ENCODE results near the gene SLC6A19. TPM values are rescaled to one million over a fixed set of nuclear protein-coding genes. Genes with fewer than 3 reads are reported as not detected.
"Not testable (repeated sequence)": the region's sequence is repeated elsewhere in the genome, so short reads cannot be mapped to it uniquely, and the experiment has no call there.

Gene SLC6A19
- total RNA-seq, 1 experiment from 2014 or later: not detected

DNA sequence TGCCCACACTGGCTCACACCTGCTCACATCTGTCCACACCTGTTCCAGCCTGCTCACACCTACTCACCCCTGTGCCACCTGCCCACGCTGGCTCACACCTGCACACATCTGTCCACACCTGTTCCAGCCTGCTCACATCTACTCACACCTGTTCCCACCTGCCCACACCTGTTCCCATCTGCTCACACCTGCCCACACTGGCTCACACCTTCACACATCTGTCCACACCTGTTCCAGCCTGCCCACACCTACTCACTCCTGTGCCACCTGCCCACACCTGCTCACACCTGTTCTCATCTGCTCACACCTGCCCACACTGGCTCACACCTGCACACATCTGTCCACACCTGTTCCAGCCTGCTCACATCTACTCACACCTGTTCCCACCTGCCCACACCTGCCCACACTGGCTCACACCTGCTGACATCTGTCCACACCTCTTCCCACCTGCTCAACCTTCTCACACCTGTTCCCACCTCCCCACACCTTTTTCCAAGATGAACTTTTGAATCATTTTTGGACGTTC, 43.9 kb upstream of the SLC6A19 start:
- not testable (repeated sequence) for H3K79me2 ChIP-seq (ENCODE audit: low read length); H3K9me2 ChIP-seq (replicated peaks; ENCODE audit: insufficient read depth, low read length); H3K9ac ChIP-seq (ENCODE audit: low read length); H3K4me2 ChIP-seq (ENCODE audit: low read depth, low read length, poor library complexity, severe bottlenecking); H3K27ac ChIP-seq (ENCODE audit: low read length); H3K9me3 ChIP-seq (ENCODE audit: low read length); H3K4me1 ChIP-seq (ENCODE audit: low read length); H3K4me3 ChIP-seq (ENCODE audit: low read length); H2AFZ ChIP-seq (ENCODE audit: low read length); DNase-seq; H3K27me3 ChIP-seq (ENCODE audit: low read length); H3K36me3 ChIP-seq (ENCODE audit: insufficient read depth, low read length); H4K20me1 ChIP-seq (ENCODE audit: insufficient read depth, low read depth, low read length)

DNA sequence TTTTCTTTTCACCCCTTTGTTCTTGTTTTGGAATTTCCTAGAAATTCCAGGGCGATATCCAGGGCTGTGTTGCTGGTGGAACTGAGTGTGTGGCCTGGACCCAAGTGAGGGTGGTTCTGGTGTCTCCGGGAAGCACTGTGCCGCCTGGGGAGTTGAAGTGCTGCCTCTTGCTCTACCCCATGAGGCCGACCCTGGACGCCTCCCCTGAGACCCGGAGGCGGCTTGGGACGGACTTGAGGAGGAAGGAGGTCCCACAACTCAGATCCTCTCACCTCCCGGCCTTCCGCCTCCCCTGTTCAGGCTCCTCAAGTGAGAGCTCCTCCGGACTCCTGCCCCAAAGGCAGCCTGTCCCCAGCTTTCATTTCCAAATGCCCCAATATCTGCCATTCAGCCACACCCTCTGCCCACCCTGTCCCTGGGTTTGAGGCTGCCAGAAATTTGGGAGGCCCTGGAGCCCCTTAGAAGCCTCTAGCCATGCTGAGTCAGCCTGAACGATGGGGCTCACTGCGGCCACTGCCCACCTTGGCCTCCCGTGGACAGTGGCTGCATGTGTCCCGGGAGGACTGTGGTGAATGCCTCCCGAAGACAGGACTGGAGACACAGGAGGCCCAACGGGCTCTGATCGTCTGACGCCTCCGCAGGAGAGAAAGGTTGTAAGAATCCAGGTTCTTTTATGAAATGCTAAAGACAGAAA, 42.6 kb upstream of the SLC6A19 start:
- Histone ChIP-seq H3K4me2 (ENCODE audit: low read depth, low read length, poor library complexity, severe bottlenecking) (no peak overlapping the region), H3K27me3 (ENCODE audit: low read length) (no peaks in the 10 kb centered on the region)

DNA sequence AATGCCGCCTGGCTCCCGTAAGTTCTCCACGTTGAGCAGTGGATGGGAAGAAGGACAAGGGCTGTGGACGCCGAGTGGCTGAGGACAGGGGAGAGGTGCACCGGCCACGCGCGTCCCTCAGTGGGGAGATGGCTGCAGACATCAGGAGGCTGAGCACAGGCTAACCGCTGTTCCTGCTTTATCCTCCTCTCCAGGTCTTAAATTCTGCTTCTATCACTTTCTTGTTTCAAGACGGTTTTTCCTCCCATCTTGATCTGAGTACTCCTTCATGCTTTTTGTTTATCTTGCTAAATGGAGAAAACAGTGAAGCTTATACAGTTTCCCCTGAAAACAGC, 42.1 kb upstream of the SLC6A19 start:
- Histone ChIP-seq H4K20me1 (ENCODE audit: insufficient read depth, low read depth, low read length) (no peaks in the 10 kb centered on the region), H3K4me1 (ENCODE audit: low read length) (no peaks in the 10 kb centered on the region), H3K9ac (ENCODE audit: low read length) (no peak overlapping the region), H3K27me3 (ENCODE audit: low read length) (no peaks in the 10 kb centered on the region), H3K36me3 (ENCODE audit: insufficient read depth, low read length) (no peaks in the 10 kb centered on the region), H3K9me3 (ENCODE audit: low read length) (no peaks in the 10 kb centered on the region), H3K4me3 (ENCODE audit: low read length) (no peak overlapping the region), H3K9me2 (replicated peaks; ENCODE audit: insufficient read depth, low read length) (no peaks in the 10 kb centered on the region), H3K79me2 (ENCODE audit: low read length) (no peaks in the 10 kb centered on the region), H3K27ac (ENCODE audit: low read length) (no peak overlapping the region), H2AFZ (ENCODE audit: low read length) (no peak overlapping the region), H3K4me2 (ENCODE audit: low read depth, low read length, poor library complexity, severe bottlenecking) (no peak overlapping the region)
- no peak for DNase-seq

More for the DNA sequence above, 42.6 kb upstream of the SLC6A19 start:
- Histone ChIP-seq H3K4me1 (ENCODE audit: low read length) (no peaks in the 10 kb centered on the region), H3K9me2 (replicated peaks; ENCODE audit: insufficient read depth, low read length) (no peaks in the 10 kb centered on the region), H3K9ac (ENCODE audit: low read length) (no peak overlapping the region), H3K79me2 (ENCODE audit: low read length) (no peaks in the 10 kb centered on the region), H3K4me3 (ENCODE audit: low read length) (no peak overlapping the region), H4K20me1 (ENCODE audit: insufficient read depth, low read depth, low read length) (no peaks in the 10 kb centered on the region), H3K9me3 (ENCODE audit: low read length) (no peaks in the 10 kb centered on the region), H3K36me3 (ENCODE audit: insufficient read depth, low read length) (no peaks in the 10 kb centered on the region), H2AFZ (ENCODE audit: low read length) (no peak overlapping the region), H3K27ac (ENCODE audit: low read length) (no peak overlapping the region)
- no peak for DNase-seq

DNA sequence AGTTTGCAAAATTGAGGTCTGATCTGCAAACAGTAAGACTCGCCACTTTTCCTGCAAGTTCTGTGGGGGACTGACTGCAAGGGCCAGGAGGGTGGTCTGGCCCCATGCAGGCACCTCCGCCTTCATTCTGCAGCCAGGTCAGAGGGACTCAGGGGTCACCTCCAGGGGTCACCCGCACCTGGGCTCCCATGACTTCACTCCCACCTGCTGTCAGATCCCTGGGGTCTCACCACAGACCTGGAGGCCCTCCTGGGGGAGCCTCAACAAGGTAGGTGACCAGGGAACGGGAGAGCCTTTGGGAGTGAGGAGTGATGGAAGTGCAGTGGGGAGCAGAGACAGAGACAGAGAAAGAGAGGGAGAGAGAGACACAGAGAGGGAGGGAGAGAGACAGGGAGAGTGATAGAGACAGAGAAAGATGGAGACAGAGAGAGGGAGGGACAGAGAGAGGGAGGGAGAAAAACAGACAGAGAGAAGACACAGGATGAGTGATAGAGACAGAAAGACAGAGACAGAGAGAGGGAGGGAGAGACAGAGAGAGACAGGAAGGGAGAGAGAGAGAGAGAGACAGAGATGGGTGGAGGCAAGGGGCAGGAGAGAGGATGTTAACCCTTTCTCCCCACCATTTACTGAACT, 41.5 kb upstream of the SLC6A19 start:
- Histone ChIP-seq H3K9ac (ENCODE audit: low read length) (no peak overlapping the region), H3K4me2 (ENCODE audit: low read depth, low read length, poor library complexity, severe bottlenecking) (no peak overlapping the region), H3K27me3 (ENCODE audit: low read length) (no peaks in the 10 kb centered on the region)

DNA sequence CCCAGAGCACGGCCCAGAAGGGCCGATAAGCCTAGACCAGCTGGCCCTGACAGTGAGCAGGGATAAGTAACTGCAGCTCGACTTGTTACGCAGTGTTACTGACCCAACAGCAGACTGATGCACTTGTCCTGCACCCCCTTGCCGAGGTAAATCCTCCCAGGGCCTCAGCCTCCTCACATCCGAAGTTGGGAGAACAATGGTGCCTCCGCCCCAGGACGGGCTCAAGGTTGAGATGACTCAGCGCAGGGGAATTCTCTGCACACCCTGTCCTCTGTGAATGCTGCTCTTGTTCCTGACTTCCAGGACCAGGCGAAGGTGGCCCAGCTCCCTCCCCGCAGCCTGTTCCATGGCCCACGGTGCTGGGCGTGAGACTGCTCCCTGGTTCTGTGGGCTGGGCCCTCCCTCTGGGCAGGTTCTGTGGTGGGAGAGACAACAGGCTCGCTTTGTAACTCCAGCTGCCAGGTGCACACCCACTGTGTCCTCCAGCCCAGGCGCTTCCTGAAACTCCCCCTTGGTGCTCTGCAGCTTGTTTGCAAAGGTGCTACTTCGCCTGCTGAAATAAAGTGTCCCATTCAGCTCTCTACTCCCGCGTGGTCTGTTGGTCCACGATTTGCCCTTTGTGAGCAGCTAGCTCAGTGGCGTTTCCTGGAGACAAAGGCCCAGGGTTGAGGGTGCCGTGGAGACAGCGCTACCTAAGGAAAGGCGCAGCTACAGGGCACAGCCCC, 40.1 kb upstream of the SLC6A19 start:
- H3K9ac ChIP-seq (ENCODE audit: low read length): no peak overlapping the region
- H3K27me3 ChIP-seq (ENCODE audit: low read length): no peaks in the 10 kb centered on the region
- H4K20me1 ChIP-seq (ENCODE audit: insufficient read depth, low read depth, low read length): no peaks in the 10 kb centered on the region
- no peak overlapping the region for H3K4me2 ChIP-seq (ENCODE audit: low read depth, low read length, poor library complexity, severe bottlenecking)
- no peak for DNase-seq
- H3K4me3 ChIP-seq (ENCODE audit: low read length): no peak overlapping the region
- H2AFZ ChIP-seq (ENCODE audit: low read length): no peak overlapping the region
- H3K79me2 ChIP-seq (ENCODE audit: low read length): no peaks in the 10 kb centered on the region
- H3K27ac ChIP-seq (ENCODE audit: low read length): no peak overlapping the region
- no peaks in the 10 kb centered on the region for H3K36me3 ChIP-seq (ENCODE audit: insufficient read depth, low read length)
- no peaks in the 10 kb centered on the region for H3K9me3 ChIP-seq (ENCODE audit: low read length)
- no peaks in the 10 kb centered on the region for H3K4me1 ChIP-seq (ENCODE audit: low read length)
- no peaks in the 10 kb centered on the region for H3K9me2 ChIP-seq (replicated peaks; ENCODE audit: insufficient read depth, low read length)

More for the DNA sequence above, 41.5 kb upstream of the SLC6A19 start:
- no peak for DNase-seq
- Histone ChIP-seq H3K9me3 (ENCODE audit: low read length) (no peaks in the 10 kb centered on the region), H3K4me3 (ENCODE audit: low read length) (no peak overlapping the region), H3K79me2 (ENCODE audit: low read length) (no peaks in the 10 kb centered on the region), H2AFZ (ENCODE audit: low read length) (no peak overlapping the region), H4K20me1 (ENCODE audit: insufficient read depth, low read depth, low read length) (no peaks in the 10 kb centered on the region), H3K4me1 (ENCODE audit: low read length) (no peaks in the 10 kb centered on the region), H3K9me2 (replicated peaks; ENCODE audit: insufficient read depth, low read length) (no peaks in the 10 kb centered on the region), H3K36me3 (ENCODE audit: insufficient read depth, low read length) (no peaks in the 10 kb centered on the region), H3K27ac (ENCODE audit: low read length) (no peak overlapping the region)

DNA sequence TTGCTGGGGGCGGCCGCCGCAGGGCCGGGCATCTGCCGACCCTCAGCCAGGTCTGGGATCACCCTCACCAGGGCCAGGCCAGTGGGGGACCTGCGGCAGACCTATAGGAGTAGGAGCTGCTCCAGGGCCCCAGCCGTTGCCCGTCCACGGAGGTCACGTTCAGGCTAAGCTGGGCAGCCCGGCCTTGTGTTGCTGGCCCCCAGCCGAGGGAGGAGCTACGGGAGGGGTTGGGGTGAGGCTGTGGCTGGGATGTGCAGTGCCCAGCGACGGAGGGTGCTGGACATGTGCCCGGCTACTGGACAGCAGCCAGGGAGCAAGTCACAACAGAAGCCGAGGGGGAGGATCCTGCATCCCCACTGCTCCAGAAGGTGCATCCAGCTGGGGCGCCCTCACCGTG, 39.6 kb upstream of the SLC6A19 start:
- Histone ChIP-seq H3K9me2 (replicated peaks; ENCODE audit: insufficient read depth, low read length) (no peaks in the 10 kb centered on the region), H3K4me3 (ENCODE audit: low read length) (no peak overlapping the region), H3K27me3 (ENCODE audit: low read length) (no peaks in the 10 kb centered on the region), H3K9me3 (ENCODE audit: low read length) (no peaks in the 10 kb centered on the region), H3K27ac (ENCODE audit: low read length) (no peak overlapping the region), H3K4me2 (ENCODE audit: low read depth, low read length, poor library complexity, severe bottlenecking) (no peak overlapping the region), H3K9ac (ENCODE audit: low read length) (no peak overlapping the region), H3K36me3 (ENCODE audit: insufficient read depth, low read length) (no peaks in the 10 kb centered on the region), H2AFZ (ENCODE audit: low read length) (no peak overlapping the region), H3K4me1 (ENCODE audit: low read length) (no peaks in the 10 kb centered on the region), H4K20me1 (ENCODE audit: insufficient read depth, low read depth, low read length) (no peaks in the 10 kb centered on the region), H3K79me2 (ENCODE audit: low read length) (no peaks in the 10 kb centered on the region)
- no peak for DNase-seq

DNA sequence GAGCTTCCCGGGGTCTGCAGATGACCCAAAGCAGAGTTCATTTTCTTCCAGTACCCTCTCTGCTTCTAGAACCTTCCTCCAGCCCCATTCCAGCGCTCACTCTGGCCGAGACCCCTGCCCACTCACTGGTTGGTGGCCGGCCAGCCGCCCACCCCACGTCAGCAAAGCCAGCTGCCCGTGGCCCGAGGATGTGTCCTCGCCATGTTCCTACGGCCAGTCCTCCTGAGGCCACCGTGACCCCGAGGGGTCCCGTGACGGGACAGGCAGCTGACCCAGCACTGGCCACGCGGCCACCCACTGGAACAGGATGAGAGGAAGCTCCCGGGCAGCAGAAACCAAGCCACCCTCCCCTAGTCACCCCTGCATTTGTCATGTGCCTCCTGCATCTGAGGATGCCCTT, 39.1 kb upstream of the SLC6A19 start:
- no peak overlapping the region for H2AFZ ChIP-seq (ENCODE audit: low read length)
- H3K27ac ChIP-seq (ENCODE audit: low read length): no peak overlapping the region
- DNase-seq: no peak
- H3K4me2 ChIP-seq (ENCODE audit: low read depth, low read length, poor library complexity, severe bottlenecking): no peak overlapping the region
- H3K4me3 ChIP-seq (ENCODE audit: low read length): no peak overlapping the region
- no peaks in the 10 kb centered on the region for H4K20me1 ChIP-seq (ENCODE audit: insufficient read depth, low read depth, low read length)
- H3K9ac ChIP-seq (ENCODE audit: low read length): no peak overlapping the region
- H3K27me3 ChIP-seq (ENCODE audit: low read length): no peaks in the 10 kb centered on the region
- H3K9me3 ChIP-seq (ENCODE audit: low read length): no peaks in the 10 kb centered on the region
- no peaks in the 10 kb centered on the region for H3K9me2 ChIP-seq (replicated peaks; ENCODE audit: insufficient read depth, low read length)
- no peaks in the 10 kb centered on the region for H3K36me3 ChIP-seq (ENCODE audit: insufficient read depth, low read length)
- no peaks in the 10 kb centered on the region for H3K4me1 ChIP-seq (ENCODE audit: low read length)
- H3K79me2 ChIP-seq (ENCODE audit: low read length): no peaks in the 10 kb centered on the region

DNA sequence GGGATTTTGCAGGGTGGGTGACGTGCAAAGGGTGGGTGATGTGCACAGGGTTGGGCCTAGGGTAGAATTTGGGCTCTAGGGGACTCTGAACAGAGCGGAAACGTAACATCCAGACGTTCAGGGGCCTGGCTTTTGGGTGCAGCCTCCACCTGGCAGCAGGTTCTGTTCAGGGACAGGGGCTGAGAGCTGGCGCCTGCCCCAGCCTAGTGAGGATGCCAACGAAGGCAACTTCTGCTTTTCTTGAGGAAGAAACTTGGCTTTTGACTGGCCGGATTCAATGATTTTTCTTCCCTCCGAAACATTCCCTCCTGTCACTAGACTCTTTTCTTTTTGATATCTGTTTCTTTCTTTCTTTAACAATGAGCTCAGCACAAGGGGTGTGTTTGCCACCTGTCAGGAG, 38.6 kb upstream of the SLC6A19 start:
- no peak overlapping the region for H3K27ac ChIP-seq (ENCODE audit: low read length)
- H4K20me1 ChIP-seq (ENCODE audit: insufficient read depth, low read depth, low read length): no peaks in the 10 kb centered on the region
- H3K9ac ChIP-seq (ENCODE audit: low read length): no peak overlapping the region
- no peaks in the 10 kb centered on the region for H3K79me2 ChIP-seq (ENCODE audit: low read length)
- H3K4me3 ChIP-seq (ENCODE audit: low read length): no peak overlapping the region
- H3K9me3 ChIP-seq (ENCODE audit: low read length): no peaks in the 10 kb centered on the region
- no peaks in the 10 kb centered on the region for H3K9me2 ChIP-seq (replicated peaks; ENCODE audit: insufficient read depth, low read length)
- no peak overlapping the region for H2AFZ ChIP-seq (ENCODE audit: low read length)
- H3K4me1 ChIP-seq (ENCODE audit: low read length): no peaks in the 10 kb centered on the region
- H3K27me3 ChIP-seq (ENCODE audit: low read length): no peaks in the 10 kb centered on the region
- no peaks in the 10 kb centered on the region for H3K36me3 ChIP-seq (ENCODE audit: insufficient read depth, low read length)
- no peak for DNase-seq
- no peak overlapping the region for H3K4me2 ChIP-seq (ENCODE audit: low read depth, low read length, poor library complexity, severe bottlenecking)
